Measurements from ENCODE around the gene RNF214.

RNF214 gene

DNA sequence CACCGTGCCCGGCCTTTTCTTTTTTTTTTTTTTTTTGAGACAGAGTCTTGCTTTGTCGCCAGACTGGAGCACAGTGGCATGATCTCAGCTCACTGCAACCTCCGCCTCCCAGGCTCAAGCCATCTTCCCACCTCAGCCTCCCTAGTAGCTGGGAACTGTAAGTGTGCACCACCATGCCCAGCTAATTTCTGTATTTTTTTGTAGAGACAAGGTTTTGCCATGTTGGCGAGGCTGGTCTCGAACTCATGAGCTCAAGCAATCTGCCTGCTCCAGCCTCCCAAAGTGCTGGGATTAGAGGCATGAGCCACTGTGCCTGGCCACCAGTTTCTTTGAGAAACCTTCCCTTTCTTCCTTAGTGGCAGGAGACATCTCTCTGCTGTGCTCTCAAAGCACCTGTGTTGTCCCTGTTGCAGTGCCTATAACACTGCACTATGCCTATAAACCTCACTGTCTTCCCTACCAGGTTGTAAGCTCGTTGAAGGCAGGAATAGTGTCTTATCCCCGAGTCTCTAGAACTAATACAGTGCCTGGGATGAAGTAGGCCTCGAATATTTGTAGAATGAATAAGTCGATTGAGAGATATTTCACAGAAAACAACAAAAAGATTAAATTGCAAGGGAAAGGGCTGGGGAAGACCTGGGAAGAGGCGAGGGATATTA, 19.6 kb upstream of the RNF214 start:
- in situ Hi-C loops (cut with MboI; ENCODE audit: low sequenced_read_pairs): no loop called here

DNA sequence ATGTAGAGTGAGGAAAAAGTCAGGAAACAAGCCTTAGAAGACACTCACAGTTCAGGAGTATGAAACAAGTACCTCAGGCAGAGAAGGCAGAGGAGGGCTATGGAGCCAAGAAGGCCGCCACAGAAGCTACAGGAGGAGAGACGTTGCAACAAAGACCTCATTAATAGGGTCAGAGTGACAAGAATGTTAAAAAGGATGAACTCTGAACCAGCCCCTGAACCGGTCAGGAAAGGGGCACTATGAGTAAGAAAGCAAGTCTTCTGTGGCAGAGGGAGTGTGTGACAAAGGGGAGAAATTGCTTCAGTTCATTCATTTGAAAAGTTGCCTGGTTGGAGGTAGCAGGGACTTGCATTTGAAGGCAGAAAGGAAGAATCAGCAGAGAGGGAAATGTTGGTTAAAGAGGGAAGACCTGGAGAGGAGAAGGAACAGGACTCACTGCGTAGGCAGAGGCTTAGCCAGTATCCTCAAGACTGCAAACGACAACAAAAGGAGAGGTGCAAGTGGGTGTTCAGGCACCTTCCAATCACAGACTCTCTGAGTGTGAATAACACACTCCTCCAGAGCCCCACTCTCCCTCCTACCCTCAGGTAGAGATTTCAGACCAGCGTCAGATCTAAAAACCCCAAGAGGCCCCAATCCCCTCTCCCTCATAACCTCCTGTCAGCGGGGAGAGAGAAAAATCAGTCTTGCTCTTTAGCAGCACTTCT, 17.9 kb upstream of the RNF214 start:
- in situ Hi-C loops (cut with MboI; ENCODE audit: low sequenced_read_pairs): no loop called here

DNA sequence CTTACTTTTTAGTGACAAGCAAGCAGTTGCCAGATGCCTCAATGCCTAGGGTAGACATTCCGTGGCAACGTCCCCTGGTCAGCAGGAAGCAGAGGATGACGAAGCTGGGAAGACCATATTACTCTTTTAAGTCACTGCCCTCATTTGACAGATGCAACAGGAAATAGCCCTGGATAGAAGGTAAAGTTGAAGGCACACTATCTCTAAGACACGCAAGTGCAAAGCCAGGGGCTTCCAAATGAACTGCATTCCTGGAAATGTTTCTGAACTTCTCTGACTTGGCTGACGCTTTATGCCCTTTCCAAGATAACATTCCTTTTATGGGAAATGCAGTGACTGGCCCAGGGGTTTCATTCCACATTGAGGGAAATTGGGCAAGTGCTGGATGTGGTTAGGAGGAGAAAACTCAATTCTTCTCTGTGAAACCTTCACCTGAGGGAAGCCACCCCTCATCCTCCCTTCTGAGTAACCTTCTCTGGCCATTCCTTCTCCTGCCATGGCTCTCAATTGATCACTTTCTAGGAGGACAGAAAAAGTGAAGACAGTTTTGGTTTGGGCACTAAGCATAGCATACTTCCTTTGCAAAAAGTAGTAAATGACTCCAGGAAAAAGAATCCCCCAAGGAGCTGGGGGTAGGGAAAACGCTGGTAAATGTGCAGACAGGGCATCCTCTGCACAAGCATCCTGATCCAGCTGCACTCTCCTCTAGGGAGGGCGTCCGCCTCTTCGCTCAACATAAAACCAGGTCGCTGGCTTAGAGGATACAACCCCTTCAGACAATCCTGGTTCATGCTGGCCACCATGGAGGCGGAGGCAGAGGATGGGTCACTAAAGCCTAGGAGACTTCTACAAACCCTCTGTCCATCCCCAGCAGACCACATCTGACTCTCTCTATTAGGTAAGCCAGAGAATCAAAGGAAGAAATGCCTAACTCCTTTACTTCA, 15.1 kb upstream of the RNF214 start:
- in situ Hi-C loops (cut with MboI; ENCODE audit: low sequenced_read_pairs): no loop called here

DNA sequence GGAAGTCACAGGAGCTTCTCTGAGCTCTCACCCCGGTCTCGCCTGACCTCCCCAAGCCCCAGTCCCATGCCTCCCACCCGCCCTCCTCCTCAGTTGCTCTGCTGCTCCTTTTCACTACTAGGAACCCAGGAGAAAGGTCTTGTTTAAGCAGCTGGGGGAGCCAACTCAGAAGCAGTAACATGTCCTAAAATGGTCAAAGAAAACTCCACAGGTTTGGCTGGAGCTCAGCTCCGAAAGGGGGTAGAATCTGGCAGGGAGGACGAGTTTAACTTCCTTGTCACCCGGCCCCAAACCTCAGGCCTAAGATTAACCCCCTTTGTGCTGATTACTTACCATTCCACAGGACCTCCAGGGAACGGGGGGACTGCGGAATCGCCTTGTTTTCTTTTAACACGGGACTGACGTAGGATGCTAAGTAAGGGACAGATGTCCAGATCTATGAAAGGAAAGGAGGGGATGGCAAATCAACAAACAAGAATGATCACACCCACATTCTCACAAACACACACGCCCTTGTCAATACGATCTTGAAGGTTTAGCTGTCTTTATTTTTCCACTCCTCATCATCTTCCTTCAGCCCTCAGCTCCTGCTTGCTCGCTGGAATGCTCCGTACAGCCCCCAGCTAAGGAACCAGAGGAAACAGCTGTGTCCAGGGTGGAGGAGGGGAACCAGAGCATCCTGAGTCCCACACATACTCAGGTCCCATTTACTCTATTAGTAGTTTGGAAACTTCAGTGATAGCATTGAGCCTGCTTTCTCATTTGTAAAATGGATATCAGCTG, 14.1 kb upstream of the RNF214 start:
- in situ Hi-C loops (cut with MboI; ENCODE audit: low sequenced_read_pairs): no loop called here

DNA sequence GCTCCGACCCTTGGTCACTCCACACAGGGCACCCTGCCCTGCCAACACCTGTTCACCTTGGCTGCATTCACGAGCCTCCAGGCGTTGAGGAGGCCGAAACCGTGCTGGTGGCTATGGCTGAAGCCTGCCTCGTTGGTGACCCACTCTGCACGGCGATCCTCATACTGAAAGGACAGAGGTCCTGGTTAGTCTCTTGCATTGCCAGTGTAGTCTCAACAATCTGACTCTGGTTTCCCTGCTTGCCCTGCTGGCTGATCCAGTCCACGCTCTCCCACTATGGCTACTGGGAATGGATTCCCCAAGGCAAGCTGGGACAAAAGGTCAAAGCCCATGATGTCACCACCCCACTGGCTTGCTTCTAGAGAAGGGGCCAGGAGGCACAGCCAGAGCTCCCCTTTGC, 13.5 kb upstream of the RNF214 start:
- in situ Hi-C loops (cut with MboI; ENCODE audit: low sequenced_read_pairs): no loop called here

DNA sequence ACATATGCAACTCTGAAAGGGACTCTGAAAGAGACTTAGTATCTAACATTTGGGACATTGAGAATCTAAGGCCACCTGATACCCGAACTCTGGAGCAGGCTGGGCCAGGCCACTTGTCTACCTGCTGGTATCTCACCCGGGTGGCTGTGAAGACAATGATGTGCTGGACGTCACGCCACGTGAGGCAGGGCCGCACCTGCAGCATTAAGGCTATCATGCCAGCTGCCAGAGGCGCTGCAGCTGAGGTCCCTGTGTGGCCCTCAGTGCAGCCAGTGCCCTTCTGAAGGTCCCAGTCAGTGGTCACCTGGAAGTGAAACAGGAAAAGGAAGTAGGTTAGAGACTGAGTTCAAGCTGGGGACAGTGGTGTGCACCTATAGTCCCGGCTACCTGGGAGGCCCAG, 13.0 kb upstream of the RNF214 start:
- in situ Hi-C loops (cut with MboI; ENCODE audit: low sequenced_read_pairs): no loop called here

DNA sequence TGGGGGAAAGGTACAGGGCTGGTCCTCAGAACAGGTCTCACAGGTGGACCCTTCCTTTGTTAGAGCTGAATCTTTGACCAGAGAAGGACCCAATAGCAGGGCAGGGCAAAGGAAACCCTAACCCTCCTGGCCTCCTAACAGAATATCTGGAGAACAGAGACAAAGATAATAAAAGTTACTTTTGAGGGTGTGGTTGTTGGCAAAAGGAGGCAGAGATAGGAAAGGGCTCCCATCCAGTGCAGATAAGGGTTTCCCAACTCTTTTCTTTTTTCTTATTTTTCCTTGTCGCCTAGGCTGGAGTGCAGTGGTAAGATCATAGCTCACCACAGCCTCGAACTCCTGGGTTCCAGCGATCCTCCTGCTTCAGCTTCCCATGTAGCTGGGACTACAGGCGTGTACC, 12.5 kb upstream of the RNF214 start:
- in situ Hi-C loops (cut with MboI; ENCODE audit: low sequenced_read_pairs): no loop called here

DNA sequence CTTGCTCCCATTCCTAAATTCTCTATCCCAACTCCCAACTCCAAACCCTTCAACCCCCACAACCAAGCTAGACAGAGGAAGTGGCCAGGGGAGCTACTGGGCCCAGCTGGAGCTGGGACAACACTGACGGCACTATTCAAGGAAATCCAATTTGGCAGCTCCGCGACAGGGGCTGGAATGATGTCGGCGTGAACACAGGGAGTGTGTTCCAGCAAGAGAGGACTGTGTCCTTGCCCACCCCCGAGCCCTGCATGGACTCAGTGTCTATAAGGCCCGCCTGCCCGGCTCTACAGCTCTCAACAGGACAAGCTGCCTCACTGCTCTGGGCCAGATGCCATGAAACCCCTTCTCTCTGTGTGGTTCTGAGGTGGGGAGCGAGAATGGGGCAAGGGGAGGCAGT, 11.9 kb upstream of the RNF214 start:
- in situ Hi-C loops (cut with MboI; ENCODE audit: low sequenced_read_pairs): no loop called here

DNA sequence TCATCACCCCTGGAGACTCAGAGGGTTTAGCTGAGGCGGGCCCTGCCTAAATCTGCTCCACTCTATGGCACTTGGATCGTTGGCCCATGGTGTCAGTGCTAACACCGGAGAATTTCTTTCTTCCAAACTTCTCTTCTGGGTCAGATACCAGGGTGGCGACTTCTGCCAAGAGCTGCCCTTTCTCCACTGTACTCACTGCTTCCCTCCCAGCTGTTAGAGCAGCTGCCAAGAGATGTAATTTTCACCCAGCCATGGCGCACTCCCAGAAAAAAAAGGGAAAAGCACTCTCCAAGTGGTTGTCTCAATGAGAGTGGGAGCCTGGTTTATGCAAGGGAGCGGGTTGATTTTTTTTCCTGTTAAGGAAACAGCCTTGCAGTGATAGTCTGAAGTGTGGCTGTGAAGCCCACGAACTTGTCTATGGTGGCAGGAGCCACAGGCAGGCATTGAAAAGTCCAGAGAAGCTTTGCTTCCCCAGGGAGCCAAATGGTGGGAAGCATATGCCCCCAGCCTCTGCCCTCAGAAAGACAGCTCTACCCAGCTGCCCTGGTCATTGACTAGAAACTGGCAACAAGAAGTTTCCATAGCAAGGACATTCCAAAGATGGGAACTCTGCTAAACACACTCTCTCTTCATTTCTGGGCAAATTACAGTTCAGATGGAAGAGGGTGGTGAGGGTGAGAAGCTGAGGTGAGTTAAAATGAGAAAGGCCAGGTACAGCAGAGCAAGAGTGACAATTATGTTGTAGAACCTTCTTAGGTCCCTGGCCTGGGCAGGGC, 11.3 kb upstream of the RNF214 start:
- in situ Hi-C loops (cut with MboI; ENCODE audit: low sequenced_read_pairs): no loop called here

DNA sequence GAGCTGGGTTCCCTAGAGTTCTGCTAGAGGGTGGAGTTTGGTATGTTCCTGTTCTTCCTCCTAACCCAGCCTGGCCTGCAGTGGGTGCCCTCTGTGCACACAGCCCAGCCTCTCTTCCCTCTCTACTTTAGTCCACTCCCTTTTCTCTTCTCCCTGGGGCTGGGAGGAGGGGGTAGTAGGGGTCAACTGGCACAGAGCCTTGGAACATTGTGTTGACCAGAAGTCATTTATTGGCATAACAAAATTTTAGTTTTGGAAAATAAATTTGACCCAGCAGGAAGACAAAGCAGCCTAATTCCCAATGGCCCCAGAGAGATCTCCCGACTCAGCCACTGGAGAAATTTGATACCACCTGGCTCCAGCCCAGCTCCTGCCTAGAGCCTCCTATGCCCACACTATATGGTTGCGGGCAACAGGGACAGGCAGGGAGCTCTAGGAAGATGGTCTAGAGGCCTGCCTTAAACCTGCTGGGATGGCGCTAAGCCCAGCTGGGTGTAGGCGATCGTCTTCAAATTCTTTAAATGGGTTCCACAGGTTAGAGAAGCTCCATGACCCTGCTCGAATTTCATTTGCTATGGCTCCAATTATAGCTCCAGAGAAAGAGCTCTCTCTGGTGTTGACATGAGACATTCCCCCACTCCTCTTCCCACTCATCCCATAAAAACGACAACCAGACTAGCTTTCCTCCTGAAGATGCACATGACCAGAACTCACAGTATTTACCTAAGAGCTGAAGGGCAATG, 10.5 kb upstream of the RNF214 start:
- in situ Hi-C loops (cut with MboI; ENCODE audit: low sequenced_read_pairs): no loop called here

DNA sequence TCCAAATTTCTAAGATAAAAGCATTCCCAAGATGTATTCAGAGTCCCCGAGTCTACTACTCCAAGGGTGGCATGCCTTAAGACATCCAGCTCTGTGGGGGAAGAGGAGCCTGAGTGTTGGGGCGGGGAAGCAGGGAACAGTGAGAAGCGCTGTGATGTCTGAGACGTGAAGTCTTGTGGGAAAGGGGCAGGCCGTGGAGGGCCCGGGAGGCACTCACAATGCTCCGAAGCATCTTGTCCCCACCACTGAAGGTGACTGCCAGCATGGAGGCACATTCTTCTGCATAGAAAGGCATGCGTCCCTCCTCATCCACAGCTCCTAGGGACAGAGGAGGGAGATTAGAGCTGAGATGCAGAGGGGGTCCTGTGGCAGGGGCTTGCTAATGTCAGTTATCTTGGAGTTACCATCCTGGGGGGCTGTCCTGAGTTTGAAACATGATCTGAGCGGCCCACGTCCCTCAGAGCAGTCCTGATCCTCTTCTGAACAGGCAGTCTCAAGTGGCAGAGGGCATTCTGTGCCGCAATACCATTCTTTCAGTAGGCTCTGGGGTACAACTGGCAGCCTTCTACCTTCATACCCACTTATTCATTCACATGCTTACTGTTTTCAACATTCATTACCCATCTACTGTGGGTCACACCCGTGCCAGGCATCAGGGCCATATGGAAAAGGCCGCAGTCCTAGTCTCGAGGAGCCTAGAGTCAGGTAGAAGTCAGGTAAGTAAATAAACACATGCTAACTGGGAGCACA, 9.3 kb upstream of the RNF214 start:
- in situ Hi-C loops (cut with MboI; ENCODE audit: low sequenced_read_pairs): no loop called here

DNA sequence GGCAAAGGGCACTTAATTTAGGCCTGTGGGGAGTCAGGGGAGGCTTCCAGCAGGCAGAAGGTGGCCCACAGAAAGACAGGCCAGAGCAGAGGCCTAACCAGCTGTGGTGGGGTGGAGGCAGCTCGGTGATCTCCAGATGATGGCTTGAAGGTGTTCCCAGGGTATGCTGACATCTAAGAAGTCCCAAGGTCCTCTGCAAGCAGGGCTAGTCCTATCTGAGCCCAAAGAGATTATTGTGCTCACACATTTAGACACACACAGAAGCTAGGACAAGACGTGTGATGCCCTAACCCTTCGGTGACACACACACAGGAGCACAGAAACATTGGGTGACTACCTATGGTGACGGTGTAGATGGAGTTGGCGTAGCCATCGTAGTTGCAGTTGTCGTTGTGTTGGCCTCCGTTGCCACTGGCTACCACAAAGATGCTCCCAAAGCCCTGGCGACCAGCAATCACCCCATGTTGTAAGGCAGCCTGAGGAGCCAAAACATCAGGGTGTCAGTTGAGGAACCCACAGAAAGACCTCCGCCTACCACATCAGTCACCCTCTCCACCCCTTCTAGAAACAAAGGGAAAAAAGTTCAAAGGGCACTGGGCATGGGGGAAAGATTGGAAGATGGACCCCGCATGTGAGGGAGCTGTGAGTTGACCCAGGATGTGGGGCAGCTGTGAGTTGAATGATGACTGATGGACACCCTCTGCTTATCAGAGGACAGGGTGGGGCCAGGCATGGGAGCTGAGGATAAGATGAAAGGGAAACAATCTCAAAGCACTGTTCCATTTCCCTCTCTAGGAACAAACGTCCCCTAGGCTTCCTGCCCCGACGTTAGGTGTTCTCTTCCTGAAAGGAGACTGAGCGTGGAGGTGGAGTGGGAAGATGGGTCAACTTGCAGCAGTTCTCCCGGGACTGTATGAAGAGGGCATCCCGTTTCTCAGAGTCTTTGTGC, 8.5 kb upstream of the RNF214 start:
- in situ Hi-C loops (cut with MboI; ENCODE audit: low sequenced_read_pairs): no loop called here

DNA sequence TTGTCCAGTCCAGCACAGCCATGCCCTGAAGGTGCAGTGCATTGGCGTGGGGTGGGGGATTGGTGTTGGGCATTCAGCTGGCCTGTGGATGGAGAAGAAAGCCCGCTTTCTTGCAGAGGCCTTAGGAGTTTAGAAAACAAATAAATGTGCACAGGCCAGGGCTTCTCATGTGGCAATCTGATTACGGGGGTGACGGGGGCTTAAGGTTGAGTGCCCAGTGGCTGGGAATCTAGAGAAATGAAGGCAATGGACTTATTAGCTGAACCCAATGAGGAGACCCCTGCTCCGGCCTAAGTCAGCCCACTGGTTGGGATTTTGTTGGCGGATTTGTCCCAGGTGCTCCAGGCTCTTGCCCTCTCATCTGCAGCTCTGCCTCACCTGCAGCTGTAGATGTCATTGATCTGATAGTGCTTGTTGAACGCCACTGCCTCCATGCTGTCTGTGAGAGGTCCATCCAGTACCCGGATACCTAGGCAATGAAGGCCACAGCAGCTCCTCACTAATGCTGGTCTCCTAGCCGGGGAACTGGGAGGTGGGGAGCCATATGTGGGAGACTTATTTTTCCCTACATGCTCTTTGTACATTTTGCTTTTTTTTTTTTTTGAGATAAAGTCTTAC, 6.8 kb upstream of the RNF214 start:
- in situ Hi-C loops (cut with MboI; ENCODE audit: low sequenced_read_pairs): no loop called here

DNA sequence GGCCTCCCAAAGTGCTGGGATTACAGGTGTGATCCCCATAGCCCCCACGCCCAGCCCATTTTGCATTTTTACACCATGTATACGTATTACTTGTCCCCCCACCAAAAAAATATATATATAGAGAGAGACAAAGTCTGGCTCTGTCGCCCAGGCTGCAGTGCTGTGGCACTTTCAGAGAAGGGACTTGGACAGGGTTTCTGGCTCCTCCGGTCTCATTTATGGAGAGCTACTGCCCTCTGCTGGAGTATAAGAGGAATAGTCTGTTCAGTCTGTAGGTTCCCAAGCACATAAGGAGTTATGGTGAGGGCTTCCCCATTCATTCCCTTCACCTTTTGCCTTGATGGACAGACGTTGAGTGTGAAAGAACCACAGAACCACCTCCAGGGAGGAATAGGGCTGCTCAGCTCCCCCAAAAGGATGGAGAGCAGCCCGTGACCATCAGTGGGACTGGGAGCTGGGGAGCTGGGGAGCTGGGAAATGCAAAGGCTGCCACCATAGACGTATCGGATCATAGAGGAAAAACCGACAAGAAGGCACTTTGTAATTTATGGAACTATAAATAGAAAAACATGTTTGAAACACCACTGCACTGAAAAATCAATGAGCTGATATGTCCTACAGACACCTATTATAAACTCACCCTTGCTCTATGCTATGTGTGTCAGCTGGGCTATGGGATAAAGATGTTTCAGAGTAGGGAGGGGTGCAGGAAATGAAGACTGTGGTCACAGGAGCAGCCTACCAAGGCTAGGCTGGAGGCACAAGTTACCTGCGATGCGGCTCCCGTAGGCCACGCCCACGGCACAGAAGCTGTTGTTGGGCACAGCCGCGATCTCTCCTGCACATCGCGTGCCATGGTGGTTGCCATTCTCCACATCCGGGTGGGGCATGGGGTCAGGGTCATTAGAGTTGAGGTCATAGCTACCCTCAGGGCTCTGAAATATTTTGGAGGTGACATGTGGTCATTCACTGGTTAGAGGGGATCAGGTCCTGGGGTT, 5.8 kb upstream of the RNF214 start:
- in situ Hi-C loops (cut with MboI; ENCODE audit: low sequenced_read_pairs): no loop called here

DNA sequence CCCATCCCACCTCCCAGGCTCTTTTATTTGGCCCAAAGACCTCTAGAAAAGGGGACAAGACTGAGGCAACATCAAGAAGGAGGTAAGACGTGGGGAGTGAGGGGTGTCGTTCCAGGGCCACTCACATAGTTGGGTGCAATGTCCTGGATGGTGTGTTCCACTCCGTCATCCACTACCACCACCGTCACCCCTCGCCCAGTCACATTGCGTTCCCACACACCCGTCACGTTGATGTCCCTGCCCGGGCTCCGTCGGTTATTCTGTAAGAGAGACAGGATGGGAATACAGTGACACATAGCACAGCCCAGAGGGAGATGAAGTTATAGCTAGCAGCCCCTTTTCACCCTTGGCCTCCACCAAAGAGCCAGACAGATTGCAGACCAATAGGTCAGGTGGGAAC, 4.4 kb upstream of the RNF214 start:
- in situ Hi-C loops (cut with MboI; ENCODE audit: low sequenced_read_pairs): no loop called here

DNA sequence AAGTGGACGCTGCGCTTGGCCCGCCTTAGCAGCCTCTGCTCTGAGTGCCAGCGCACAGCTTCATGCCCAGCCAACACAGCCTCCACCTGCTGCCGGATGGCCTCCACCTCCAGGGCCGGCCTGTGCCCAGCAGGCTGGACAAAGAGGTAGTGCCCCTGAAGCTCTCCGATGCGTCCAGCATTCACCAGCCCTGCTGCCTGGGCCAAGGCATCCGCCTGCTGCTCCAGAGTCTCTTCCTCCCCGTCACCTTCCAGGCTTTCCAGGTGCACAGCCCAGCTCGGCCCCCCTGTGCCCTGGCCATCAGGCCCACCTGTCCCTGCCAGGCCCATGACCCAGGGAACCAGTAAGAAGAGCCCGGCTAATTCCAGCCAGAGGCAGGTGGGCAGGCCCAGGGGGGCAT, 3.1 kb upstream of the RNF214 start:
- in situ Hi-C loops (cut with MboI; ENCODE audit: low sequenced_read_pairs): no loop called here

Measured in hTERT RPE-1 (cell line).